ENCODE measurements around the gene NPIPB8.
"Not testable (repeated sequence)": the region's sequence is repeated elsewhere in the genome, so short reads cannot be mapped to it uniquely, and the experiment has no call there.

GRCh38 chr16:28612359-28613280 is 25.2 kb upstream of the NPIPB8 start:
- TF ChIP-seq SUZ12 (IDR thresholded peaks at IDR 0.05; ENCODE audit: extremely low read depth, insufficient read depth, insufficient read length); ZNF274 (IDR thresholded peaks at IDR 0.05; ENCODE audit: low read depth, low read length); YY1 (IDR thresholded peaks at IDR 0.05; ENCODE audit: insufficient read depth, insufficient read length): not testable (repeated sequence)

All from NT2/D1 (cell line).